Keratinocyte (primary cell): ENCODE data around the gene FAM78A.

Source experiments
- EZH2 ChIP-seq: IDR thresholded peaks from one replicate; pipeline ENCODE4 v1.6.1; 2012; ENCODE audit warnings: inconsistent platforms, mild to moderate bottlenecking, low read length, moderate library complexity
- TF ChIP-seq, protein P1 (sequence below), 3 experiments: IDR thresholded peaks in 1 of 3; conservative IDR thresholded peaks in 1 of 3; optimal IDR thresholded peaks in 1 of 3; 2 replicates in 2 of 3; 3 replicates in 1 of 3; pipeline versions ENCODE3 to v1.5.1; 2011; ENCODE audit warnings: low read length in 3 of 3, mild to moderate bottlenecking in 3 of 3, moderate library complexity in 2 of 3, control low read depth in 1 of 3, inconsistent platforms in 1 of 3; ENCODE audit not compliant: insufficient read depth in 2 of 3; ENCODE audit errors: extremely low read depth in 1 of 3

DNA sequence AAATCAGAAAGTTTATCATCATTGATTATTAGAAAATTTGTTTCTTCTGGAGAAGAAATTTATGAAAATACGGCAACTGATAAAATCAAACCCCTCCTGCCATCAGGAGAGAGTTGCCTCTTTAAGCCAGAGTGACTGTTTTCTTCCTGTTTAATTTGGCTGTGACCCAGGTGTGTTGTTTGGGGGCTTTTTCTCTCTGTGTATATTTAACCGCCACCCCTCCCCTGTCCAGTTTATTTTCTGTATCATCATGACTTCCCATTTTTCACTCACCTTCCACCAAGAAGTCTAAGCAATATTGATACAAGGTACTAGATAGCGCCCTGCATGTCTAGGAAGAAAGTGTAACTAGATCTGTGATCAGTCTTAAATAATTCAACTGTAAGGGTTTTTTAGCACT lies 50.1 kb downstream of the FAM78A start:
- TF ChIP-seq EZH2, result no peak
- TF ChIP-seq, protein P1, sequence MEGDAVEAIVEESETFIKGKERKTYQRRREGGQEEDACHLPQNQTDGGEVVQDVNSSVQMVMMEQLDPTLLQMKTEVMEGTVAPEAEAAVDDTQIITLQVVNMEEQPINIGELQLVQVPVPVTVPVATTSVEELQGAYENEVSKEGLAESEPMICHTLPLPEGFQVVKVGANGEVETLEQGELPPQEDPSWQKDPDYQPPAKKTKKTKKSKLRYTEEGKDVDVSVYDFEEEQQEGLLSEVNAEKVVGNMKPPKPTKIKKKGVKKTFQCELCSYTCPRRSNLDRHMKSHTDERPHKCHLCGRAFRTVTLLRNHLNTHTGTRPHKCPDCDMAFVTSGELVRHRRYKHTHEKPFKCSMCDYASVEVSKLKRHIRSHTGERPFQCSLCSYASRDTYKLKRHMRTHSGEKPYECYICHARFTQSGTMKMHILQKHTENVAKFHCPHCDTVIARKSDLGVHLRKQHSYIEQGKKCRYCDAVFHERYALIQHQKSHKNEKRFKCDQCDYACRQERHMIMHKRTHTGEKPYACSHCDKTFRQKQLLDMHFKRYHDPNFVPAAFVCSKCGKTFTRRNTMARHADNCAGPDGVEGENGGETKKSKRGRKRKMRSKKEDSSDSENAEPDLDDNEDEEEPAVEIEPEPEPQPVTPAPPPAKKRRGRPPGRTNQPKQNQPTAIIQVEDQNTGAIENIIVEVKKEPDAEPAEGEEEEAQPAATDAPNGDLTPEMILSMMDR (optimal IDR thresholded peaks at IDR 0.05 in 1 of 3, IDR thresholded peaks at IDR 0.05 in 1 of 3, conservative IDR thresholded peaks at IDR 0.05 in 1 of 3; ENCODE audit: extremely low read depth in 1 of 3, insufficient read depth in 2 of 3, low read length in 3 of 3), result no peak
